Stimulated activated naive CD8-positive, alpha-beta T cell treated with anti-CD3 and anti-CD28 coated beads, Interleukin-15, amount 100 ng/mL, for 72 hours (primary cell): ENCODE results near the gene CYB5B.
A peak's percentile ranks its signal among the peaks of the same experiment; 100 is the strongest.

Source experiments
- ATAC-seq: fragments of 150-1000 bp; cut with Tn5 transposase; 2 replicates; pipeline ENCODE4 v1.10.0; 2021; ENCODE audit warnings: mild to moderate bottlenecking, moderate library complexity
- DNase-seq, 2 donors: peaks; one replicate each; pipeline ENCODE4 v3.0.0; 2021 to 2022
- H3K27ac Mint-ChIP-seq, 2 donors: one replicate each; pipeline ENCODE4 v1.8.0; 2022; ENCODE audit warnings: mild to moderate bottlenecking in 2 of 2, mixed read lengths in 2 of 2, moderate library complexity in 2 of 2
- H3K27me3 Mint-ChIP-seq: one replicate; pipeline ENCODE4 v1.8.0; 2022; ENCODE audit warnings: mixed read lengths
- H3K4me1 Mint-ChIP-seq: one replicate; pipeline ENCODE4 v1.8.0; 2022; ENCODE audit warnings: mild to moderate bottlenecking, mixed read lengths
- H3K4me3 Mint-ChIP-seq, 2 donors: one replicate each; pipeline ENCODE4 v1.8.0; 2022; ENCODE audit warnings: mild to moderate bottlenecking in 2 of 2, mixed read lengths in 2 of 2, moderate library complexity in 1 of 2
- H3K9me3 Mint-ChIP-seq, 2 donors: one replicate each; pipeline ENCODE4 v1.8.0; 2022; ENCODE audit warnings: mixed read lengths in 2 of 2

Gene CYB5B

DNA sequence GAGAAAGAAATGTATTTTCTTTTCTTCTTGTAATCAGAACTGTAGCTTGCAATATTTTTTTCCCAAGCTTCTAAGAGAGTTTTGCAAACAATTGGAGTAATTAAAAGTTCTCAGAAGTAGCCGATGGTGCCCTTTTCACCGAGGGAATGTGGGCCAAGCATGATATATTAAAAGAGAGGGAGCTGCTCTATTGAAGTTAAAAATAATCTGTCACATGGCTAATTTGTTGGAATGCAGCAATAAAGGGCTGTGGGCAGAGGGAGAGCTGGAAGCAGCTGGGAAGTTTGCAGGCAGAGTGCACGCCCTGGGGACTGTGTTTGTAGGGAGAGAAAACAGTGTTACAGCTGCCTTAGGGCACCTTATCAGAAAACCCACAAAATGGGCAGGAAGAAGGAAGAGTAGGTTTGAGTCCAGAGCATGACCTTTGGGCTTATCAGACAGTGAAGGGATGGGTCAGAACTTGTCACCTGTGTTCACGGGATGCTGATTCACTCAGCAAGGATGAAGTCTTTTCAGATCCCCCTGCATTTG, 20.1 kb upstream of the CYB5B start:
- no peak for ATAC-seq
- Mint-ChIP-seq H3K9me3 (no peaks in the 10 kb centered on the region), H3K4me1 (peaks cover 19% of the 10 kb centered on the region), H3K27ac (no peak overlapping the region), H3K4me3 (no peak overlapping the region), H3K27me3 (no peaks in the 10 kb centered on the region)
- DNase-seq = no peak

DNA sequence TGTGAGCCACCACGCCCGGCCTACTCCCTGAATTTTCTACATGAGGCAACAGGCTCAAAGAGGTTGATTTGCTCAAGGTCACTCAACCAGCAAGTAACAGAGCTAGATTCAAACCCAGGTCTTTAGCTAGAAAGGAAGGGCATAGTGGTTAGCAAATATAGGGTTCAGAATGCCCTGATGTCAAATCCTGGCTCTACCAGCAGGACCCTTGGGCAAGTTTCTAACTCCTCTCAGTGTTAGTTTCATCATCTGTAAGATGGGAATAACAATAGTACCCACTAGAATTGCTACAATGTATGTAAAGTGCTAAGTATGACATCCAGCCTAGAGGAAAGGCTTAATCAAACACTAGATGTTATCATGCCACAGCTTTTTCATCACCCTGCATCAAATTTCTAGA, 19.1 kb upstream of the CYB5B start:
- DNase-seq (no peak), ATAC-seq (no peak)
- no peak overlapping the region for H3K27ac Mint-ChIP-seq
- peaks cover 15% of the 10 kb centered on the region for H3K4me1 Mint-ChIP-seq
- H3K27me3 Mint-ChIP-seq = no peaks in the 10 kb centered on the region
- H3K9me3 Mint-ChIP-seq = no peaks in the 10 kb centered on the region
- no peak overlapping the region for H3K4me3 Mint-ChIP-seq

DNA sequence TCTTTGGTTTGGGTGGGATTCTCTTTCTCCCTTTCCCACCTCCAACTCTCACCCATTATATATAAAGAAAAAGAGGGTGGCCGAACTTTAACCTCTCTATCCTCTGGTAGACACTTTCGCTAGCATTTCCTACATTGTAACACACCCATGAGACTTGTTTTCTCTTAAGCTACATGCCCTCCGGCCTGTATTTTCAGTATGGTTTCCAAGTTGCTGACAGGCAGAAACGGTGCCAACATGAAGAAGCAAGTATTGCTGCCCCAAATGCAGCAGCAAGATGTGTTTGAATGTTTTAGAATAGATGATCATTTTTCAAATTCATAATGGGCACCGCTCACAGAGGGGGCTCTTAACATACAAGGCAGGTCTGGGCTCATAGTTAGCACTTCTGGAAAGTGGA, 18.7 kb upstream of the CYB5B start:
- H3K9me3 Mint-ChIP-seq = no peaks in the 10 kb centered on the region
- no peak for ATAC-seq
- no peak for DNase-seq
- H3K4me1 Mint-ChIP-seq = peaks cover 19% of the 10 kb centered on the region
- H3K27ac Mint-ChIP-seq = no peak overlapping the region
- H3K4me3 Mint-ChIP-seq = no peak overlapping the region
- no peaks in the 10 kb centered on the region for H3K27me3 Mint-ChIP-seq

DNA sequence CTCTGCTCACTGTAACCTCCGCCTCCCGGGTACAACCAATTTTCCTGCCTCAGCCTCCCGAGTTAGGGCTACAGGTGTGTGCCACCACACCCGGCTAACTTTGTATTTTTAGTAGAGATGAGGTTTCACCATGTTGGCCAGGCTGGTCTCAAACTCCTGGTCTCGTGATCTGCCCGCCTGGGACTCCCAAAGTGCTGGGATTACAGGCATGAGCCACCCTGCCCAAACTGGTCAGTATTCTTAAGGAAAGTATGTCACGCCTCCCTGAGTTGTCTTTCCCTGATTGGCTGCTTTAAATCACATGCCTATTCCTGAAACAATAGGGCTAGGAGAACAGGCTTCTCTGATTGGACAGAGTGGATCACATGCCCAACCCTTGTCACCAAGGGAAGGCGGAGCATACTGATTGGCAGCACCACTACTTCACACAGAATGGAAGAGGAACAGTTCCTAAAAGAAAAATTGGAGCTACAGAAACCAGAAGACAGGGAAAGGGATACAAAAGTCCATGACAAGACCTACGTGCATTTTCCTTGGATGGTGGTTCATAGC, 17.6 kb upstream of the CYB5B start:
- no peak overlapping the region for H3K27ac Mint-ChIP-seq
- H3K9me3 Mint-ChIP-seq = no peaks in the 10 kb centered on the region

DNA sequence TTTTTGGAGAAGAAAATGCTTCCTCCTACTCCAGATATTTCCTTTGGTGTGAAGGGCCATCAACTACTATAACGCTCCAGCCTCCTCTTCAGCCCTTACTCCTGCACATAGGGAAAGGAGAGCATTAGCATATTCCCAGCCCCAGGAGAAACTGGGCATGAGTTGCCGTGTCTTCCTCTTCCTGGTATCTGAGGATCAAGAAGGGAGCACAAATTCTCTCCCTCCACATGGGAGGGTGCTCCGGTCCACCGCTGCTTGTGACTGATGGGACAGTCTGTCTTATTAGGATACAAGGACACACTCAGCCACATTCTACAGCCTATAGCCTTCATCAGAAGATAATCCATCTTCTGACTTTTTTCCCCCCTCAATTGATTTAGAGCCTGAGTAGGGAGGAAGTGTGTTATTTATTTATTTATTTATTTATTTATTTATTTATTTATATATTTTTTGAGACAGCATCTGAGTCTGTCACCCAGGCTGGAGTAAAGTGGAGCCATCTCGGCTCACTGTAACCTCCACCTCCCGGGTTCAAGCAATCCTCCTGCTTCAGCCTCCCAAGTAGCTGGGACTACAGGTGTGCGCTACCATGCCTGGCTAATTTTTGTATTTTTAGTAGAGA, 16.6 kb upstream of the CYB5B start:
- H3K9me3 Mint-ChIP-seq = no peaks in the 10 kb centered on the region
- H3K27me3 Mint-ChIP-seq = no peaks in the 10 kb centered on the region

More for the DNA sequence above, 17.6 kb upstream of the CYB5B start:
- Mint-ChIP-seq H3K4me3 (no peak overlapping the region), H3K4me1 (peaks cover 30% of the 10 kb centered on the region), H3K27me3 (no peaks in the 10 kb centered on the region)
- ATAC-seq (no peak), DNase-seq (no peak)

DNA sequence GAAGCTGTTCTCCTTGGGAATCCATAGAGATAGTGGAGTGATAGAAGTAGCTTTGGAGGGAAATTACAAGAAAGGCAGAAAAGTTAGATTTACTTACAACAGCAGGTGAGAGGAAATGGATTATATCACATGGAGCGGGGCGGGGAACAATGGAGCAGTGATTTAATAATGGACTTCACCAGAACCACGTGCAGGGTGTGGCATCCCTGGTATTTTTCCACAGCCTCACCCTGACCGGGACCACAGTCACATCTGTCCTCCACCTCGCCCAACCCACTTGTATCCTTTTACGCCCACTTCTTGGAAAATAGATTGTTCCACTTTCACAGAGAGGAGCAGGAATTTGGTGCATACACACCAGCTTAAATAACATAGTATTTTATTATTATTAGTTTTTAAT, 15.9 kb upstream of the CYB5B start:
- DNase-seq = no peak
- Mint-ChIP-seq H3K4me3 (no peak overlapping the region), H3K9me3 (no peaks in the 10 kb centered on the region), H3K4me1 (peaks cover 23% of the 10 kb centered on the region), H3K27ac (no peak overlapping the region), H3K27me3 (no peaks in the 10 kb centered on the region)
- ATAC-seq = no peak

More for the DNA sequence above, 16.6 kb upstream of the CYB5B start:
- ATAC-seq (no peak), DNase-seq (no peak)
- H3K27ac Mint-ChIP-seq = no peak overlapping the region
- no peak overlapping the region for H3K4me3 Mint-ChIP-seq
- H3K4me1 Mint-ChIP-seq = peaks cover 23% of the 10 kb centered on the region

DNA sequence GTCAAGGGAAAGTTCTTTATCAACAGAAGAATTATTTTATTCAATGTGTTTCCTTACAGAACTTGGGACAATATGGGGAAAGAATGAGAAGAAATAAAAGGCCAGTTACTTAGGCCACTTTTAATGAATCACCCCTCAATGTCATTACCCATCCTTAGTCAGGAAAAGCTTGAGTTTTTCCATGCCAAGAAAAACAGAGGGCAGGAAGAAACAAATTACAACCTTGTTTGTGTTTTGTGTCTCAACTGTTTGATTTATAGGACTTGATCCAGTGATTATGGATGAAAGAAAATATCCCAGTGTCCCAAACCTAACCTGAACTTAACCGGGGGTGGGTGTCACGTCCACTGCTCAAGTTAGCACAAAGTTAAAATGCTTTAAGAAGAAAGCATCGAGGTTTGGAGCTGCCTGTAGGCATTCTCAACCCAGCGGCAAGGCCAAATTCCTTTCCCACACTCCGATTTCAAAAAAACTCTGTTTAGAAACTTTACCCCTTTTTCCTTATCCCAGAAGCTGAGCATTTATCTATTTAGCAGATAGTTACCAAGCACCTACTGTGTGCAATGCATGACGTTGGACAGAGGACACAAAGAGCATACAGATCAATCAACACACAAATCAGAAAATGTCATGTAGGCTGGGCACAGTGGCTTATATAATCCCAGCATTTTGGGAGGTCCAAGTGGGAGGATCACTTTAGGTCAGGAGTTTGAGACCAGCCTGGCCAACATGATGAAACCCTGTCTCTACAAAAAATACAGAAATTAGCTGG, 14.0 kb upstream of the CYB5B start:
- Mint-ChIP-seq H3K9me3 (no peaks in the 10 kb centered on the region), H3K4me3 (peak overlapping the region; percentile 4 to 53)

DNA sequence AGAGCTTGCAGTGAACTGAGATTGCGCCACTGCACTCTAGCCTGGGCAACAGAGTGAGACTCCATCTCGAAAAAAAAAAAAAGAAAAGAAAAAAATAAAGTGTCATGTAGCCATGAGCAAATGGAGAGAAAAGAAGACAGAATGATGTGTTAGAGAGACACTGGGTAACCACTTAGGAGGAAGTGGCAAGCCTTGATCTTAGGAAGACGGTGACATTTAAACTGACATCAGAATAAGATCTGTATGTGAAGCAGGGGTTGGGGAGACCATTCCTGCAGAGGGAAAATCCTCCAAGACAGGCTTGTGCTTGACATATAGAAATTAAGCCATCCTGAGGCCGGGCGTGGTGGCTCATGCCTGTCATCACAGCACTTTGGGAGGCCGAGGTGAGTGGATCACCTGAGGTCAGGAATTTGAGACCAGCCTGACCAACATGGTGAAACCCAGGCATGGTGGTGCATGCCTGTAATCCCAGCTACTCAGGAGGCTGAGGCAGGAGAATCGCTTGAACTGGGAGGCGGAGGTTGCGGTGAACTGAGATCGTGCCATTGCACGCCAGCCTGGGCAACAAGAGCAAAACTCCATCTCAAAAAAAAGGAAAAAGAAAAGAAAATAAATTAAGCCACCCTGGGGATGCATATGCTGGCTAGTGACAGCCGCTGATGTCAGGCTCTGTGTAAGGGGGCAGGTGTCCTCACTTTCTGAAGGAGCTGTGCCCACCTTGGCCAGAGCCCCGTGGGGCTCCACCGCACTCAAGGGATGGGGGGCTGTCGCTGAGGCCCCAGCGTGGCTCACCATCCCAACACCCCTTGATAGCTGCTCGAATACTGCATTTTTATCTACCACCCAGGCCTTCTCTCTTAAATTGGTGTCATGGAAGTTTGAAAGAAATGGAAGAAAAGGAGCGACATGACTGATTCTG, 13.1 kb upstream of the CYB5B start:
- H3K4me1 Mint-ChIP-seq = peaks cover 23% of the 10 kb centered on the region
- DNase-seq (no peak), ATAC-seq (peak; percentile 66)
- H3K9me3 Mint-ChIP-seq = no peaks in the 10 kb centered on the region
- H3K27me3 Mint-ChIP-seq = no peaks in the 10 kb centered on the region
- H3K4me3 Mint-ChIP-seq = peak overlapping the region; percentile 4 to 53
- H3K27ac Mint-ChIP-seq = peak overlapping the region; percentile 19 to 27

More for the DNA sequence above, 14.0 kb upstream of the CYB5B start:
- DNase-seq (no peak), ATAC-seq (no peak)
- Mint-ChIP-seq H3K27me3 (no peaks in the 10 kb centered on the region), H3K27ac (peak overlapping the region in 1 of 2 donors; percentile 27), H3K4me1 (peaks cover 23% of the 10 kb centered on the region)

DNA sequence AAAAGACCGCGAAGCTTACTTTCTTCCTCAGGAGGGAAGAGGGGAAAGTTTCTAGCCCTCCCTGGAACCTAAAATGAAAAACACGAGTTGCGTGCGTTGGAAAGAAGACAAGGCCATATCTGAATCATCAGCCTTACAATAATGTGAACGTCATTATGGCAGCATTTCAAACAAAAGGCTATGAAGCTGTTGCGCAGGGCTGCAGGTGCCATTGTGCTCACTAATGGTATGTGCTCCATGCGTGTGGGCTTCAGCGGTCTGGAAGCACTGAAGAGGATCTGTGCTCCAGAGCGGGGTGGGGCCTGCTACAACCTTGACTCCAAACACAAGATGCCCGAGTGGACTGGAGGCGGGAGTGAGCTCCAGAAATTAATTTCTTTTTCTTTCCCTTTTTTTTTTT, 12.1 kb upstream of the CYB5B start:
- DNase-seq (no peak), ATAC-seq (no peak)
- Mint-ChIP-seq H3K4me1 (peaks cover 23% of the 10 kb centered on the region), H3K4me3 (no peak overlapping the region), H3K27me3 (no peaks in the 10 kb centered on the region), H3K9me3 (no peaks in the 10 kb centered on the region), H3K27ac (no peak overlapping the region)

DNA sequence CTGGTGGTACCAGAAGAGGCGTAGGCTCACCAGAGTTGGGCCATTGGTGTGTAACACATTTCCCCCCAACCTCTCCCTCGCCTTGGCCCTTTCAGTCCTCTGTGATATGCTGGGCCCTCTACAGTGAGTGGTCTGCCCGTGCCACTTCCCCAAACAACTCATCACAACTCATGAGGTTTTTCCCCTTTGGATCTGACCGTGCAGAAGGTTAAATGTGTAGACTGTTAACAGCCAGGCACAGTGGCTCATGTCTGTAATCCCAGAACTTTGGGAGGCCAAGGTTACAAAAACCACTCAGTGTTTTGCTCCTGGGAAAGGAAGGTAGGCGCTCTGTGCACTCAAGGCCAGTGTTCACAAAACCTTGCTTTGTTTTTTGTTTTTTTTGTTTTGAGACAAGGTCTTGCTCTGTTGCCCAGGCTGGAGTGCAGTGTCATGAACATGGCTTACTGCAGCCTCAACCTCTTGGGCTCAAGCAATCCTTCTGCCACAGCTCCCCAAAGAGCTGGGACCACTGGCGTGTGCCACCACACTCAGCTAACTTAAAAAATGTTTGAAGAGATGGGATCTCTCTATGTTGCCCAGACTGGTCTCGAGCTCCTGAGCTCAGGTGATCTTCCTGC, 11.3 kb upstream of the CYB5B start:
- DNase-seq (no peak), ATAC-seq (no peak)
- no peak overlapping the region for H3K4me3 Mint-ChIP-seq
- H3K4me1 Mint-ChIP-seq = peaks cover 22% of the 10 kb centered on the region
- H3K9me3 Mint-ChIP-seq = no peaks in the 10 kb centered on the region
- no peak overlapping the region for H3K27ac Mint-ChIP-seq
- no peaks in the 10 kb centered on the region for H3K27me3 Mint-ChIP-seq

DNA sequence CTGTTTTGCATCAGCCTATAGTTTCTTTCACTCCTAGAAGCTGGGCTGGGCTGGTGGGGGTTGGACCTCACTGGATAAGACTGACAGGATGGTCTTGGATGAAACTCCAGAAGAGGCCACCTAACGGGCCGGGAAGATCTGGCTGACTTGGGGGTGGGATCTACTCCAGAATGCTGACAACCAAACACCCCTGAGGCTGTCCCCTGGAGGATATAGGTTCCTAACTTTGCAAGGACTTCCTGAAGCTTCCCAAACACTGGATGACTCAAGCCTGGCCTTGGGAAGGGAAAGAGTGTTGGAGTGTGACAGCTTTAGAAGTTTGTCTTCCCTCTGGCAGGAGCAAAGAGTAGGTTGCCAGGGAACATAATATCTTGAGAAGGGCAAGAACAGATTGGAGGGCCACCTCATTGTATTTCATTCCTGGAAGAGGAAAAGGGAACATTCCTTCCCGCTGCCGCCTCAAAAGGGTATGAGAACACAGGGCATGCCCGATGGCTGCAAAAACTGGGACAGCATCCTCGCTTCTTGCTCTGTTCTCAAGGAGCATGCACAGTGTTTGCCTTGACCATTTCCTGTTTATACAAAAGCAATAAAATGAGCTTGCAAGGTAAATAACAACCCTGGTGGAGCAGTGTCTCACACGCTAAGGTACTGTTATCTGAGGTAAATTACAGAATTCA, 6.8 kb upstream of the CYB5B start:
- no peaks in the 10 kb centered on the region for H3K9me3 Mint-ChIP-seq
- H3K27me3 Mint-ChIP-seq = no peaks in the 10 kb centered on the region
- peaks cover 2% of the 10 kb centered on the region for H3K4me1 Mint-ChIP-seq
- H3K27ac Mint-ChIP-seq = no peak overlapping the region
- ATAC-seq (no peak), DNase-seq (no peak)
- H3K4me3 Mint-ChIP-seq = no peak overlapping the region

DNA sequence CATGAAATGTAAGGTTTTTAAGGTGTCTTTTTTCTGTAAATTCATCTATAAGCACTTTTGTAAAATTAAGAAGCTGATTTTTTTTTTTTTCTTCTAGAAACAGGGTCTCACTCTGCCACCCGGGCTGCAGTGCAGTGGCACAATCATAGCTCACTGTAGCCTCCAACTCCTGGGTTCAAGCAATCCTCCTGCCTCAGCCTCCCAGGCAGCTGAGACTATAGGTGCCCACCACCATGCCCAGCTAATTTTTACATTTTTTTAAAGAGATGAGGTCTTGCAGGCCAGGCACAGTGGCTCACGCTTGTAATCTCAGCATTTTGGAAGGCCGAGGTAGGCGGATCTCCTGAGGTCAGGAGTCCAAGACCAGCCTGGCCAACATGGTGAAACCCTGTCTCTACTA, 4.5 kb upstream of the CYB5B start:
- no peak for DNase-seq
- ATAC-seq = no peak
- Mint-ChIP-seq H3K4me3 (no peak overlapping the region), H3K4me1 (peaks cover 11% of the 10 kb centered on the region), H3K9me3 (no peaks in the 10 kb centered on the region), H3K27ac (no peak overlapping the region), H3K27me3 (no peaks in the 10 kb centered on the region)

DNA sequence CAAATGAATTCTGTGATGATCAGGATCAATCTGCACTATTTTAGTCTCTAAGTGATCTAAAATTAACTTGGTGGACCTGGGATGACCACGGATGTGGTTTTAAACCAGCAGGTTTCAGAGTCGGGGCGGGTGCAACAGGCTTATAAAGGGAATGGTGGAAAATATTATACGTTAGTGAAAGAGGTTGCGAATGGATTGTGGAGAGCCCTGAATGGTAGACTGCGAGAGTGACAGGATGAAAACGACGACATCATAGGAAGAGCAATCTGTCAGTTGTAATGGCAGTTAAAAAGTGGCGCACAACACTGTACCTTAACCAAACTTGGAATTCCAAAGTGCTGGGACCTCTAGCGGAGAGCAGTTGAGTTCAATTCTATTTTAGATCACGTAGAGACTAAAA, 1.2 kb upstream of the CYB5B start:
- H3K9me3 Mint-ChIP-seq = peaks cover 0 to 1% of the 10 kb centered on the region in 2 donors
- no peak overlapping the region for H3K27ac Mint-ChIP-seq
- H3K4me3 Mint-ChIP-seq = peak overlapping the region; percentile 90 to 92
- DNase-seq (no peak), ATAC-seq (no peak)
- H3K27me3 Mint-ChIP-seq = no peaks in the 10 kb centered on the region
- H3K4me1 Mint-ChIP-seq = peaks cover 29% of the 10 kb centered on the region

DNA sequence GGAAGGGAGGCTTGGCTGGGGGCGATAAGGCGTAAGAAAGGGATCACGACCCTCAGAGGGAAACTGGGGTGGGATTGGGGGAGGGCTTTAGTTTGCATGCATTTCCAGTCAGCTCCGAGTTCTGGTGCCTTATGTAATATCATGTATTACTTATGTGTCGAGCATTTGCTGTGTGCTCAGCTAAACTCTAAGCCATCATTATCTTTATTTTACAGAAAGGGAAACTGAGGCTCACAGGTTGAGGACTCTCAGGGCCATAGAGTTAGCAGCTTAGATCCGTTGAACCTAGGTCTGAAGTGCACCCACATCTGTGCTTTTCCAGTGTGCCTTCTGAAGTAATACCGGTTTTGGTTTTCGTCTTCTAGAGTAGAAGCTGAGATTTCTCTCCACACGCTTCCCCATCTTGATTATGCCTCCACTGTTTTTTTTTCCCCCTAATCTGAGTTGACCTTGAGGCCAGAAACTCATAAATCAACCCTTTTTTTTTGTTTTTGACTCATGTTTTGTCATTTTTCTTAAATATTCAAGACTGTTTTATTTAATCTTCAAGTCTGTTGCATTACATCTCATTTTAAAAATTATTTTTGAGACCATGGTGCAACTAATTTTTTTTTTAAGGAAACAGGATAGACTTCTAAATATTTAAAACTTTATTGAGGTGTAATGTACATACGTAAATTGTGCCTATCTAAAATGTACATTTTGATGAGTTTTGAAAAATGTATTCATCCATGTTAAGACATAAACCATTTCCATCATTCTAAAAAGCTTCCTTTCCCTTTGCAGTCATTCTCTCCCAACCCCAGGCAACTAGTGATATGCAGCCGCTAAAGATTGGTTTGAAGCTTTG, 741 bp downstream of the CYB5B start:
- DNase-seq (no peak), ATAC-seq (no peak)
- Mint-ChIP-seq H3K4me1 (peaks cover 49% of the 10 kb centered on the region), H3K4me3 (peak overlapping the region; percentile 90 to 92), H3K9me3 (peaks cover 7 to 13% of the 10 kb centered on the region in 2 donors), H3K27ac (peak overlapping the region; percentile 92 to 94), H3K27me3 (no peaks in the 10 kb centered on the region)
